Keratinocyte (primary cell): ENCODE data around the gene PANX2. TPM values are rescaled to one million over a fixed set of nuclear protein-coding genes. Genes with fewer than 3 reads are reported as not detected.

Source experiments
- DNase-seq: peaks from one replicate; pipeline ENCODE4 v3.0.0-alpha.2; 2011; ENCODE audit warnings: low read depth, missing footprints, low spot score
- FAIRE-seq: peaks from 2 replicates; lab custom pipeline; 2011; peaks lifted over from hg19 to GRCh38; lab: Jason Lieb, UNC
- H2AFZ ChIP-seq: 2 replicates; pipeline ENCODE4 v1.6.0; 2012; ENCODE audit warnings: low read length, control low read depth, inconsistent platforms; ENCODE audit not compliant: control insufficient read depth
- H3K27ac ChIP-seq: 2 replicates; pipeline ENCODE4 v1.5.1; 2011; ENCODE audit warnings: low read length; ENCODE audit not compliant: control insufficient read depth, insufficient read depth
- H3K27me3 ChIP-seq: 3 replicates; pipeline ENCODE4 v1.6.0; 2011; ENCODE audit warnings: low read length; ENCODE audit not compliant: control insufficient read depth, insufficient read depth; ENCODE audit errors: extremely low read depth
- H3K36me3 ChIP-seq, 2 experiments: 2 replicates in 1 of 2; 3 replicates in 1 of 2; pipeline ENCODE4 v1.5.1; 2011; ENCODE audit warnings: low read length in 2 of 2, mild to moderate bottlenecking in 1 of 2; ENCODE audit not compliant: control insufficient read depth in 2 of 2, insufficient read depth in 2 of 2; ENCODE audit errors: extremely low read depth in 1 of 2
- H3K4me1 ChIP-seq: 3 replicates; pipeline ENCODE4 v1.5.1; 2011; ENCODE audit warnings: low read length; ENCODE audit not compliant: control insufficient read depth, insufficient read depth; ENCODE audit errors: extremely low read depth
- H3K4me2 ChIP-seq: 3 replicates; pipeline ENCODE4 v1.6.0; 2011; ENCODE audit warnings: low read depth, low read length; ENCODE audit not compliant: control insufficient read depth, insufficient read depth; ENCODE audit errors: extremely low read depth
- H3K4me3 ChIP-seq, 3 experiments: fragments of 200-600 bp in 1 of 3; sonication (generic) in 1 of 3; 2 replicates in 2 of 3; 3 replicates in 1 of 3; pipeline ENCODE4 v1.5.1; 2011 to 2016; ENCODE audit warnings: low read length in 3 of 3, mild to moderate bottlenecking in 3 of 3, control low read depth in 2 of 3, inconsistent platforms in 1 of 3, low read depth in 1 of 3, mixed read lengths in 1 of 3, mixed run types in 1 of 3, moderate library complexity in 1 of 3; ENCODE audit not compliant: control insufficient read depth in 2 of 3, insufficient read depth in 2 of 3; ENCODE audit errors: extremely low read depth in 1 of 3
- H3K79me2 ChIP-seq: 2 replicates; pipeline ENCODE4 v1.6.0; 2012; ENCODE audit warnings: low read length; ENCODE audit not compliant: control insufficient read depth, insufficient read depth
- H3K9ac ChIP-seq: 3 replicates; pipeline ENCODE4 v1.6.0; 2011; ENCODE audit warnings: low read length; ENCODE audit not compliant: control insufficient read depth, insufficient read depth; ENCODE audit errors: extremely low read depth
- H3K9me1 ChIP-seq: 3 replicates; pipeline ENCODE4 v1.6.0; 2011; ENCODE audit warnings: low read length; ENCODE audit not compliant: control insufficient read depth, insufficient read depth; ENCODE audit errors: extremely low read depth
- H3K9me3 ChIP-seq: 2 replicates; pipeline ENCODE4 v1.5.1; 2012; ENCODE audit warnings: low read depth, low read length; ENCODE audit not compliant: control insufficient read depth
- H4K20me1 ChIP-seq: 3 replicates; pipeline ENCODE4 v1.6.0; 2011; ENCODE audit warnings: low read length; ENCODE audit not compliant: control insufficient read depth, insufficient read depth; ENCODE audit errors: extremely low read depth
- EZH2 ChIP-seq: IDR thresholded peaks from one replicate; pipeline ENCODE4 v1.6.1; 2012; ENCODE audit warnings: inconsistent platforms, mild to moderate bottlenecking, low read length, moderate library complexity
- dilution Hi-C: fragments of 300-500 bp; cut with MboI; formaldehyde crosslinking; loops from one replicate; pipeline ENCODE4 v1.7.0; 2020; ENCODE audit warnings: low sequenced_read_pairs; ENCODE audit not compliant: extremely low pct_ligation_motif_present
- polyA plus RNA-seq, 5 experiments: library from polyadenylated mRNA; depleted of rRNA in 3 of 5; stranded (reverse) in 3 of 5; stranded (forward) in 1 of 5; unstranded in 1 of 5; fragments of >200 nt; gene quantifications; 1 replicate in 1 of 5; 2 replicates in 3 of 5; 3 replicates in 1 of 5; pipeline versions ENCODE4 v1.2.1 to v1.2.3, GENCODE V29; 2011 to 2012; ENCODE audit warnings: missing spikeins in 2 of 5, low read depth in 1 of 5, low replicate concordance in 1 of 5
- TF ChIP-seq, protein P1 (sequence below), 3 experiments: IDR thresholded peaks in 1 of 3; conservative IDR thresholded peaks in 1 of 3; optimal IDR thresholded peaks in 1 of 3; 2 replicates in 2 of 3; 3 replicates in 1 of 3; pipeline versions ENCODE3 to v1.5.1; 2011; ENCODE audit warnings: low read length in 3 of 3, mild to moderate bottlenecking in 3 of 3, moderate library complexity in 2 of 3, control low read depth in 1 of 3, inconsistent platforms in 1 of 3; ENCODE audit not compliant: insufficient read depth in 2 of 3; ENCODE audit errors: extremely low read depth in 1 of 3

Gene PANX2
- polyA plus RNA-seq, 1 donor (not counting 4 experiments of a cell fraction or from before 2014, with no cell fraction given): 0.22 TPM

GRCh38 chr22:50177537-50178470, 7.3 kb downstream of the PANX2 start:
- Histone ChIP-seq H3K9me3 (no peaks in the 10 kb centered on the region), H3K27me3 (no peaks in the 10 kb centered on the region), H3K4me2 (no peak overlapping the region), H2AFZ (no peak overlapping the region), H3K4me3 (no peak overlapping the region), H3K27ac (no peak overlapping the region), H3K4me1 (no peaks in the 10 kb centered on the region), H3K9me1 (no peaks in the 10 kb centered on the region), H3K79me2 (no peaks in the 10 kb centered on the region), H3K36me3 (no peaks in the 10 kb centered on the region), H3K9ac (no peak overlapping the region), H4K20me1 (no peaks in the 10 kb centered on the region)
- dilution Hi-C loops: no loop called here
- DNase-seq (no peak), FAIRE-seq (no peak)
- no peak for TF ChIP-seq EZH2
- TF ChIP-seq, protein P1, sequence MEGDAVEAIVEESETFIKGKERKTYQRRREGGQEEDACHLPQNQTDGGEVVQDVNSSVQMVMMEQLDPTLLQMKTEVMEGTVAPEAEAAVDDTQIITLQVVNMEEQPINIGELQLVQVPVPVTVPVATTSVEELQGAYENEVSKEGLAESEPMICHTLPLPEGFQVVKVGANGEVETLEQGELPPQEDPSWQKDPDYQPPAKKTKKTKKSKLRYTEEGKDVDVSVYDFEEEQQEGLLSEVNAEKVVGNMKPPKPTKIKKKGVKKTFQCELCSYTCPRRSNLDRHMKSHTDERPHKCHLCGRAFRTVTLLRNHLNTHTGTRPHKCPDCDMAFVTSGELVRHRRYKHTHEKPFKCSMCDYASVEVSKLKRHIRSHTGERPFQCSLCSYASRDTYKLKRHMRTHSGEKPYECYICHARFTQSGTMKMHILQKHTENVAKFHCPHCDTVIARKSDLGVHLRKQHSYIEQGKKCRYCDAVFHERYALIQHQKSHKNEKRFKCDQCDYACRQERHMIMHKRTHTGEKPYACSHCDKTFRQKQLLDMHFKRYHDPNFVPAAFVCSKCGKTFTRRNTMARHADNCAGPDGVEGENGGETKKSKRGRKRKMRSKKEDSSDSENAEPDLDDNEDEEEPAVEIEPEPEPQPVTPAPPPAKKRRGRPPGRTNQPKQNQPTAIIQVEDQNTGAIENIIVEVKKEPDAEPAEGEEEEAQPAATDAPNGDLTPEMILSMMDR (optimal IDR thresholded peaks at IDR 0.05 in 1 of 3, IDR thresholded peaks at IDR 0.05 in 1 of 3, conservative IDR thresholded peaks at IDR 0.05 in 1 of 3; ENCODE audit: extremely low read depth in 1 of 3, insufficient read depth in 2 of 3, low read length in 3 of 3): no peak

DNA sequence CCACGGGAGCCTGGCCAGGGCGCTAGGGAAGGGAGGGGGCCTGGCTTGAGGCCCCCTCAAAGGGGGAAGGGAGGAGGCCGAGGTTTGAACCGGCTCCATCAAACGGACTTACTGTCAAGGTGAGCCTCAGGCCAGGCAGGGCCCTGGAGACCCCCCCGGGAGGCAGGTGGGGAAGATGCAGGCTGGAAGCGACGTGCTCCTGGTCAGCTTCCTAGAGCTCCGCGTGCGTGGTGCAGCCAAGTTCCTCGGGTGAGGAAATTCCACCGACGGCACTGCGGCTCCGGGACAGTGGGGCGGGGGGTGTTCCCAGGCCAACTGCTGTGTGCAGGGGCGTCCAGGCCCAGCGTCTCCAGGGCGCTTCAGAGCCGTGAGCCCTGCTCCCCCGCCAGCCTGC, 7.9 kb downstream of the PANX2 start:
- Histone ChIP-seq H3K4me3 (no peak overlapping the region), H3K36me3 (no peaks in the 10 kb centered on the region), H3K79me2 (no peaks in the 10 kb centered on the region), H3K4me1 (no peaks in the 10 kb centered on the region), H3K9ac (no peak overlapping the region), H2AFZ (no peak overlapping the region), H3K27ac (no peak overlapping the region), H3K27me3 (no peaks in the 10 kb centered on the region), H3K9me1 (no peaks in the 10 kb centered on the region), H3K4me2 (no peak overlapping the region), H4K20me1 (no peaks in the 10 kb centered on the region), H3K9me3 (no peaks in the 10 kb centered on the region)
- no peak for FAIRE-seq
- dilution Hi-C loops: no loop called here
- no peak for DNase-seq
- no peak for TF ChIP-seq EZH2
- TF ChIP-seq, protein P1 (optimal IDR thresholded peaks at IDR 0.05 in 1 of 3, IDR thresholded peaks at IDR 0.05 in 1 of 3, conservative IDR thresholded peaks at IDR 0.05 in 1 of 3; ENCODE audit: extremely low read depth in 1 of 3, insufficient read depth in 2 of 3, low read length in 3 of 3): no peak
